GM18511 (cell line): ENCODE results near the gene TRIM47.

Source experiments
- ATAC-seq: cut with Tn5 transposase; IDR thresholded peaks from one replicate; pipeline ENCODE4 v1.9.1; 2021; ENCODE audit warnings: mild to moderate bottlenecking, moderate library complexity; ENCODE audit not compliant: unreplicated experiment

The TRIM47 gene

DNA sequence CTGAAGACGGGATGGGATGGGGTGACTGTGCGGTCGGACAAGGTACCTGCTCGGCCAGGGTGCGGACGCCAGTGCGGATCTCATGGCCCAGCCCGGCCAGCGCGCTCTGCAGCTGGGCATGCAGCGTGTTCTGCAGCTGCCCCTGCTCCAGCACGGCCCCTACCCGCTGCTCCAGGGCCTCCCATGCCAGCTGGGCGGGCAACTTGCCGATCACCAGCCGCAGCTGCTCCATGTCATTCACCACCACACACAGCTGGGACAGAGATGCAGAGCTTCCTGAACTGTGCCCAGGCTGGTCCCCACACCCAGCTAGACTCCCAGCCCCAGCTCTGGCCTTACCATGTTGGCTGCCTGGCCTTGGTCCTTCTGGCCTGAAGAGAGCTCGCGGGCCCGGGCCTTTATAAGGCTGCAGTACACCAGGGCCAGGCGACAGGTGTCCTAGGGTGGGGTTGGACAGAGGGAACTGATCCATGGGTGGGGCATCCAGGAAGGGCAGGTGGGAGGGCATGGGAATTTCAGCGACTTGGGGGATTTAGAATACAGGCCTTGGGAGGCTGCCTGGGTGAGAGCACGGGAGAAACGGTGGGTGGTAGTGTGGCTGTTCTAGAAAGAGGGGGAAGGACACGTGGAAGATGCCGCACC, 44.0 kb downstream of the TRIM47 start:
- no peak for ATAC-seq

DNA sequence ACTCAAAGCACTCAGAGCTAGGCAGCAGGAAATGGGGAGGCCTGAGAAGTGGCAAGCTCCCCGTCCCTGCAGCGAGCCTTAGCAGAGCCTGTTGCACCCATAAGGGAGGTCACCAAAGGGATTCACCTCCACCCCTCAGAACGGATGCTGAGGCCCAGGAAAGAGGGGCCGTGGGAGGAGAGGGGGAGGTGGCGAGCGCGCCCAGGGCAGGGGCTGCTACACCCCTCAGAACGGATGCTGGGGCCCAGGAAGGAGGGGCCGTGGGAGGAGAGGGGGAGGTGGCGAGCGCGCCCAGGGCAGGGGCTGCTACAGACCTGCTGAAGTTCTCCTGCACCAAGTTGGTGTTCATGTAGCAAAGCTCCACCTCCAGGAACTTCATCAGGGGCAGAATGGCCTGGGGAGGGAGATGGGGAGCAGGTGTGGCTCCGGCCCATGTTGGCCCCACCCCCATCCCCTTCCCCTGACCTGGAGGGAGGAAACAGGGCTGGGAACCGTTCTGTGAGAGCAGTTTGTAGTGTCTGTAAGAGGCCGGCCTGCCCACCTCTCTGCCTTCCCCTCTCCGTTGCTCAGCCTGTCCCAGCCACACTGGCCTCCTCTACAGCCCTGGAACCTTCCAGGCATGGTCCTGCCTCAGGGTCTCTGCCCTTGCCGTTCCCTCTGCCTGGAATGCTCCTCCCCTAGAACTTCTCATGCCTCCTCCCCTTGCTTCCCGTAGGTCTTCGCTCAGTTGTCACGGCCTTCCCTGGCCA, 45.6 kb downstream of the TRIM47 start:
- no peak for ATAC-seq

DNA sequence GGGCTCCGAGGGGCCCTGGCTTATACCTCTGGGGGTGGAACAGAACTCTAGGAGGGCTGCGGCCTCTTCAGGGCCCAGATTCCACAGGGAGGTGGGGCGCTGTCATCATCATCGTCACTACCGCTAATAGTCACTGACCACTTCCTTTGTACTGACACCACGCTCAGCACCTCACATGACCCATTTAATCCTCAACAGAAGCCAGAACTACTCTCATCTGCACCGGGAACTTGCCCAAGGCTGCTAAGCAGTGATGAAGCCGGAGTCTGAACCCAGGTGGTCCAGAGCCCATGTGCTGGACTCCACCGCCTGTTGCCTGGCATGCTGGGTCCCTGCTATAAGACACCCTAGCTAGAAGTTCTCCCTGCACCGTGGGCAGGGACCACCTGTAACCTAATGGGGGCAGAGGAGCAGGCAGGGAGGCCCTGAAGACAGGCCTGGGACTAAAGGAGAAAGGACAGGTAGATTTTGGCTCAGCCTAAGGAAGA, 46.2 kb downstream of the TRIM47 start:
- no peak for ATAC-seq

DNA sequence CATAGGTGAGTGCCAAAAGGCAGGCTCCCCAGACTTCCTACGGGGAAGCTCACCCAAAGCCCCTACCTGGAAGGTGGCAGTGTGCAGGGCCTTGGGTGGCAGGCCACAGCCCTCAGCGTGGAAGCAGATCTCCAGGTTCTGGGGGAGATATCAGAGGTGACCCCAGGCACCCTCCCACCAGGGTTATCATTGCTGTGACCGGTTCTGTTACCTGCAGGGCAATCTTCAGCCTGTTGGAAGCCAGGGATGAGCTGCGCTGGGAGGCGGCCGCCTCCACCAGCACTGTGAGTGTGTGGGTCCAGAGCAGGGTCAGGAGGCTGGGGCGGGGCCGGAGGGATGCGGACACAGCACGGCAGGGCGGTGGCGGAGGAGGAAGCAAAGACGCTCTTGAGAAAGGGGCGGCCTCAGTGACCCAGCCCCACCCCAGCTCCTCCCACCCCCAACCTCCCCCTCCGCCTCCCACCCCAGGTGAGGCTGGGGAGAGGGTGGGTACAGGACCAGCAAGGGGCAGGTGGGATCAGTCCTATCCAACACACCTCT, 47.3 kb downstream of the TRIM47 start:
- no peak for ATAC-seq

DNA sequence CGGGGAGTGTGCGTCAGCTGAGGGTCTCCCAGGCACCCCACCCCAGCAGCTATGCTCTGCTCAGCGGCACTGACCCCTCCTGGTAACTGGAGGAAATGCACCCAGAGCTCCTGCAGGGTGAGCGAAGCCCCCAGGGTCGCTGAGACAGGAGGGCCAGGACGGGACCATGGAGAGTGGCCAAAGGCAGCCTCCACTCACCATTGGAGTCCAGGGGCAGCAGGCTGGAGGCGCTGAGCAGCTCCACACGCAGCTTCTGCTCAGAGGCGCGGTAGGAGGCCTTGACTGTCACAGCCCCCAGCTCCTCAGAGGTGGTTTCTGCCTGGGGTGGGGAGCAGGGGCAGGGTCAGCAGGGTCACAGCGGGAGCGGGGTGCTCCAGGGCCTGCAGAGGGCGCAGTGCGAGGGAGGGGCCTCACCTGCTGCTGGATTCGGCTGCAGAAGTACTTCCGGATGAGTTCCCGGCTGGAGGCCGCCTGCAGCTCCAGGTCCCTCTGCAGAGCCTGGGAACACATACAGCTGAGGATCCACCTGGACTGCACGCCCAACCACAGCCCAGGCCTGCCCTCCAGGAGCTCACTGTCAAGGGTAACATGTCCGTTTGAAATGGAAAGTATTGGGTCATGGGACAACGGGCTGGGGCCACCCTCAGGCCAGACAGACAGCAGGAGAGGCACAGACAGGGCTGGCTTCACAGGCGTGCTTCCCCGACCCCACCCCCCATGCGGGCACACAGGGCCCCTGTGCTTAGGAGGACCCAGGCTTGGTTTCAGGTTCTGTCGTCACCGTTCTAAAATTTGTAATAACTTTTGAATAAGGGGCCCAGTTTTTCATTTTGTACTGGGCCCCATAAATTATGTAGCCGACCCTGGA, 48.0 kb downstream of the TRIM47 start:
- no peak for ATAC-seq

DNA sequence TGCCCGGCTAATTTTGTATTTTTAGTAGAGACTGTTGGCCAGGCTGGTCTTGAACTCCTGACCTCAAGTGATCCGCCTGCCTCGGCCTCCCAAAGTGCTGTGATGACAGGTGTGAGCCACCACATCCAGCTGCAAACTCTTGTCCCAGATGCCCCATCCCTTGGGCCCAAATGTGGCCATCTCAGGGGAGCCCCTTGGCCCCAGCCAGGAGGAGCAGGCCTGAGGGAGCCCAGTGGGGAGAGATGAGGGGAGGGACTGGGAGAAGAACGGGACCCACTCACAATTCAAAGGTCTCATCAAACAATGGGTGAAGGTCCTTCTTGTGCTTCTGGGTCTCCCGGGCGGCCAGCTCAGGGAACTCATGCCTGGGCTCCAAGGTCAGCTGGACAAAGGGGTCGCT, 48.6 kb downstream of the TRIM47 start:
- ATAC-seq, result no peak

DNA sequence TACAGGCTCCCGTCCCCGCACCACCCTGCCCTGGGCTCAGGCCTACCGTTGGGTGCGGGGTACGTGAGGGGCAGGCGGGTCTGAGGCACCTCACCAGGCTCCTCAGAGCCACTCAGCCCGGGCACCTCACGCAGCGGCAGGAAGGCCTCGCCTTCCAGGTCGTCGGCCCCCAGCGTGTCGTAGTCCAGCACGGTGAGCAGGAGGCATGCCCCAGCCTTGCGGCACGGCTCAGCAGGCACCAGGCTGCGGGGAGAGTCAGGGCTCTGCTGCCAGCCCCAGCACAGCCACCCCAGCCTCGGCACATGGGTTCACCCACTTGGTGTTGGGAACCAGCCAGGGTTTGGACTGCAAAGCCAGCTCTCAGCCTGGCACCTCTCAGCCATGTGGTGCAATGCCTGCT, 49.6 kb downstream of the TRIM47 start:
- ATAC-seq, result no peak

DNA sequence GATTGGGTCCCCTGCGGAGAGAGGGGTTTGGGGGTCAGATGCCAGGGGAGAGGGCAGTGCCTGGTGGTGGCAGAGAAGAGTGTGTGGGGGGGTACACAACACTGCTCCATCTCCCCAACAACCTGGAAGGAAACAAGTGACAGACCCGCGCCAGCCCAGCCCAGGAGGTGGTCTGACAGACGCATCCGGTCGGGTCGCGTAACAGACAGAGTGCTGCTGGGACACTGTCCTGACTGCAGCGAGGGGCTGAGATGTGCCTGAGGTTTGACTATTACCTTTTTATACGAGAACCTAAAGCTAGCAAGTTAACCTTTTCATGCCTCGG, 50.3 kb downstream of the TRIM47 start:
- ATAC-seq, result no peak

DNA sequence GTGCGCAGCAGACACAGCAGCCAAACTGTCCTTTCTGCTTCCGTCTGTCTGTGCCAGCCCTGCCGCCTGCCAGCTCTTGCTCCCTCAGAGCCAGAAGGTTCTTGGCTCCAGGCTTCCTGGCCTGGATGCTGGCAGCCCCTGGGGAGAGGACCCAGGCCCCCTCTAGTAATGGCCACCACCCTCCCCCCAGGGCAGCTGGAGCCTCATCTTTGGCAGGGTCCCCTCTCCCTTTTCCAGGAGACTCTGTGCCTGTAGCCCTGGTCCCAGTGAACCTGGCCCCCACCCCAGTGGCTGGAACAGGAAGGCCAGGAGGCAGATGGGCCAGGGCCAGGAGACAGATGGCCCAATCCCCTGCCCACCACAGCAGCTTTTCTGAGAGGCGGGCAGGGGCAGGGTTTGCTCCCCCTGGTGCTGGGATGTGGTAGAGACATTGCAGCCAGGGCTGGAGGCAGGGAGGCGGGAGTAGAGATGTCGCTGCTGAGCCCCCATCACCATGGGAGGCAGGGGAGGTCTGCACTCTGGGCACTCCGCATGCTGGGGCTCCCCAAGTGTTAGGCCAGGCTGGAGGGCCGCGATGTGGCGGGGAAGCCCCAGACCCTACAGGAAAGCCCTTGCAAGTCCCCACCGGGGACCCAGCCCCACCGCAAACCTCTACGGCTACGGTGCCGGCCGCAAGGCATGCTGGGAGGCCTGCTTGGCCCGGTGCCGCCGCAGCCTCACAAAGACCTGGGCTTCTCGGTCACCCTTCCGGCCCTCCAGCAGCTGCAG, 50.9 kb downstream of the TRIM47 start:
- ATAC-seq, result peak; percentile 79

DNA sequence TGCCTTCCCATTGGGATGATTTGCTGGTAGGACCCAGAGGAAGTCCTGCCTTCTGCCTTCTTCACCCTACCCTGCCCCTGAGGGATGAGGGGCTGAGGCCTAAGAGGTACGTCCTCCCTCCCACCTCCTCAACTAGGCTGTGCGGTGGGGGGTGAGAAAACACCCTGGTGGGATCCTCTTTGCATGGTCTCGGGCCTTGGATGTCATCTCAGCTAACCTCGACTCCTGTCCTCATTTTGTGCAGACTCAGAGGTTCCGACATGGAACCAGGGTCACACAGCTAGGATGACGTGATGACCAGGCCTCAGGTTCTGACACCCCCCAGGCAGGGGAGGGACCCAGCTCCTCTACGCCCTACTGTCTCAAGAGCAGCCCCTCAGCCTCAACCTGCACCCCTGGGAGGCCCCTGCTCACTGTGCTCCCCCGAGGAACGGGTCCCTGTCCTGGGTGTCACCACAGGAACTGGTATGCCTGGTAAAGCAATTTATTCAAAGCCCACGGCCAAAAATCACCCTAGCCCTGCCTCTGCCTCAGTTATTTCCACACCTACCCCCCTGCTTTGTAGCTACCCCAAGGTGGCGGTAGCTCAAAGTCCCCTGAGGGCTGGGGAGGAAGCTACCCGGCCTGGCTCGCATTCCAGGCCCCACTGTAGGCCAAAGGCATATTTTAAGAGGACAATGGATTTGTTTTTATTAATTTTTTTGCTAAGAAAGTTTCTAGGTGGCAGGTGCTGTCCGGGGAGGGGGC, 51.6 kb downstream of the TRIM47 start:
- no peak for ATAC-seq

DNA sequence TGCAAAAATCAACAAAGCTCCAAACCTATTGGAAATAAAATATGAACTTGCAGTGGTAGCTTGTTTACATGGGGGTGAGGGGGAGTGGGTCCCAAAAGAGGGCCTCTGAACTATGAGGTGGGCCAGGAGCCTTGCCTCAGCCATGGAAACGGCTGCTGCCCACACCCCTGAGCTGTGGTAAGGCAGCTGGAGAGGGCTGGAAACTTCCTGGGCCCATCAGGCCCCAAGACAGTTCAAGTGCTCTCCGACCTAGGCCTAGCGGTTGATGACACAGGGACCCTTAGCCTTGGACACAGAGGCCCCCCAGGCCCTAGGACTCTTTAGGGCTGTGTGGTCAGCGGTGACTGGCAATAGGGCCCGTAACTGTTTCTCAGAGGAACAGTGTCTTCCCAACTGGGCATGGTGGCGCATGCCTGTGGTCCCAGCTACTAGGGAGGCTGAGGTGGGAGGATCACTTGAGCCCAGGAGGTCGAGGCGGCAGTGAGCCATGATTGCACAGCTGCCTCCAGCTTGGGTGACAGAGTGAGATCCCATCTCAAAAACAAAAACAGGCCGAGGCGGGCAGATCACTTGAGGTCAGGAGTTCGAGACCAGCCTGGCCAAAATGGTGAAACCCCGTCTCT, 52.5 kb downstream of the TRIM47 start:
- ATAC-seq, result no peak

DNA sequence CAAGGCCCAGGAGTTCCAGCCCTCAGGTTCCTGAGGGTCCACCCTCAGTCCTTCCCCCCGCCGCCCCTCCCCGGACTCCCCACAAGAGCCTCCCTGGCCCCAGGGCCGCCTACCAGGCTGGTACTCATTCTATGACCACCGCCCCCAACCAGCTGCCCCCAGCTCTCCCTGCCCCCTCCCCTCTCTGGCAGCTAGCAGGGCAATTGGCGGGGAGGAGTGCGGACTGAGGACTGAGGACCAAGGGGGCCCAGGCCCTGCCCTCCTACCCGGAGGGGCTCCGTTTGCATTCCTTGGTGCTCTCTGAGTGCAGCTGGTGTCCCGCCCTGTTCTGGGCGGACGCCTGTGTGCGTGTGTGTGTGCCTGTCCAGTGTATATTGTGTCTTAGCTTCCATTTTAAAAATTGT, 53.2 kb downstream of the TRIM47 start:
- ATAC-seq, result no peak

DNA sequence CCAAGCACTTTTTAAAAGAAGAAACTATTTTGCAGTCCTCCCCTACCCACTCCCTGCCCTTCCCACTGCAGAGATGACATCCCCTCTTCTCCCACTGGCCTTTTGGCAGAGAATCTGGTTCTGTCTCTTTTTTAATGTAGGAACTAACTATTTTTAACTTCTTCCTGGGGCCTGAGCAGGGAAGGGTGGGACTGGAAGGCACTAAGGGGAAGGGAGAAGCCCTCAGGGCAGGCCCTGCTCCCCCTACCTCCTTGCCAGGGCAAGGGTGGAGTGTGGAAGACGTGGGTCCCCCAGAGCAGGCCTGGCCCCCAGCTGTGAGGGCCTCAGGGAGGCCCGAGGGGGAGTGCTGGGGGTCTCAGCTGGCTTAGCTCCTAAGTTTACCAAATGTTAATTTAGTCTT, 53.7 kb downstream of the TRIM47 start:
- ATAC-seq, result no peak
